GM10847 (cell line): ENCODE data around the gene CNOT2.

Experiments
- POLR2A ChIP-seq: IDR thresholded peaks from 2 replicates; pipeline ENCODE4 v1.6.1; 2011; ENCODE audit not compliant: insufficient read length; ENCODE audit errors: extremely low read depth

Gene CNOT2

GRCh38 chr12:70242695-70243509, at the start of gene CNOT2:
Gene CNOT2, plus strand, starts transcription at chr12:70243433. Its CDS starts 34,794 bp downstream, at chr12:70278227.
- TF ChIP-seq POLR2A: peak; percentile 40

DNA sequence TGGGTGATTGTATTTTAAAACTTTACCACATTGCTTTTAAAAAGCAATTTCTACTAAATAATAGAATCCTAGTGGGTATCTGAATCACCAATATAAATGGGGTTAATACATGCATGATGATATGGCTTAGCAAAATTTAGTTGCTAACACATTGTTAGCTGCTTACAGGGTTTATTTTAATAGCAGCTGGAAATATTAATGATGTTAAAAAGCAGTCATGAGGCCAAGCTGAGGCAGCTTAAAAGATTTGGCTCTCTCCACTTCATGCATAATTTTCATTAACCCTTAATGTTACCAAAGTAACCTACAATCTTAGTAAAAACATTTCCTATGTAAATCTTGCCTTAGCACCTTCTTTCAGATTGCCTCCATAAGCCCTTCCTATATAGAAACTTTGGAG, 49.2 kb upstream of the CNOT2 start:
- TF ChIP-seq POLR2A: no peak

DNA sequence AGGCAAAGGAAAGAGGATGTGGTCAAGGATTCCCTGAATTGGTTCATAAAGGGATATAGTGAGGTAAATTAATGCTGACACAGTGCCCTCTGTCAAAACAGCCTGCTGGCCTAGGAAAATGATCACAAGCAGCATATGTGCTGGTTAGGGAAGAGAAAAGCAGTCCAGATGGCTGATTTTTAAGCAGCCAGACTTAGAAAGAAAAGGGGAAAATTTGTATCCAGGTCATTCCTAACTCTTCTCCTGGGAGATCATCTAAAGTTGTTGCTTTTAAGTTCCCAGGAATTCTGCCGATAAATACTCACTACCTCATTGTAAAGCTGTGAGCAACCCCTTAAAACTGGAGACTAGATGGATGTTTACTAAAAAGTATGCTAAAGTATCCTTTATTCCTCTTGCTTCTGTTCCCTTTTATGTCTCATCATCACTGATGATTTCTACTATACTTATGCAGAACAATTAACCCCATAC, 46.4 kb upstream of the CNOT2 start:
- no peak for TF ChIP-seq POLR2A

DNA sequence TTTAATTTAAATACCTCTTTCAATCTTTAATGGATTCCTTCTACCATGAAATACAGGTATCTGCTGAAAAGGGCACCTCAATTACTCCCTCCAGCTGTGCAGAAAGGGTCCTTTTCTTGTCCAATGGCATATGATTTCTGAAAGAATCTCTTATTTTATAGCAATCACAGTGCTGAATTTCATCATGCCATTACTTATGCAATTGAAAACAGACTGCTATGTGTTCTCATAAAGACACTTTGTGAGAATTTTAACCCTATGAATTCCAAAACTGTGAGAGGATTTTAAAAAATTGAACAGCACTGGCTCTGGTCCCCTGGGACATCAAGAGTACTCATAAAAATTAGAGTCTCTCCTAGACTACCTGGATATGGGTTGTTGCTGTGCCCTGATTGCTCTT, 45.9 kb upstream of the CNOT2 start:
- TF ChIP-seq POLR2A: no peak

GRCh38 chr12:70213707-70214106, 29.5 kb upstream of the CNOT2 start:
- TF ChIP-seq POLR2A: no peak

DNA sequence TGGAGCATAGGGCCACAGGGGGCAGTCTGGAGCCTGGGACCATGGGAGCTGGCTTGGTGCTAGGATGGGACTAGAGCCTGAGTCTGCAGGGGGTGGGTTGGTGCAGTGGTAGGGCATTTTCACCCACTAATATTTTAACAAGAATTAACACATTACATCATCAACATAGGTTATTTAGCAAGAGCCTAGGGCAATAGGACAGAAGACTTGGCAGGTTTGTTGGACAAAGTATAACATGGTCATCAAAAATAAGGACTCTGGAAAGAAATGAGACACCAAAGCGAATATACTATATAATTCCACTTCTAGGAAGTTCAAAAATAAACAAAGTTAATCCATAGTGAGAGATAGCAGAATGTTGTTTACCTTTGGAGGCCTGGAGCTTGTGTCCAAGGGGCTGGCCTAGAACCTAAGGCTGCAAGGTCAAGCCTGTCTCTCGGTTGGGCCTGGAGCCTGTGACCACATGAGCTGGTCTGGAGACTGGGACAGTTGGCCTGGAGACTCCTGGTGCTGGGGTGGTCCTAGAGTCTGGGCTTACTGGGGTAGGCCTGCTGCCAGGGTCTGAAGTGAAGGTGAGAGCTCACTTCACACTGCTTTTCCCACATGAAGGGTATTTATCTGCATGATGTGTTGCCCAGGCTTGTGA, 28.1 kb upstream of the CNOT2 start:
- no peak for TF ChIP-seq POLR2A

DNA sequence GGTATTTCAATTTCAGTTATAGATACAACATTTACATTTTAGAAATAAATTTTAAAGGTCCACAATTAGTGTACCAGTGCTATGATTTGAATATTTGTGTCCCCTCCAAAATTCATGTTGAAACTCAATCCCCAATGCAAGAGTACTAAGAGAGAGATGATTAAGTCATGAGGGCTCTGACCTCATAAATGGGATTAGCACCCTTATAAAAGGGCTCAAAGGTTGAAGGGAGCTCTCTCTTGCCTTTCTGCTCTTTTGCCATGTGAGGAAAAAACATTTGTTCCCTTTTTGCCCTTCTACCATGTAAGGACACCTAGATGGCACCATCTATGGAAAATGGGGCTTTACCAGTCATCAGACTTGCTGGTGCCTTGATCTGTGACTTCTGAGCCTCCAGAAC, 25.8 kb upstream of the CNOT2 start:
- TF ChIP-seq POLR2A: no peak

GRCh38 chr12:70221626-70222025, 21.6 kb upstream of the CNOT2 start:
- TF ChIP-seq POLR2A: no peak

DNA sequence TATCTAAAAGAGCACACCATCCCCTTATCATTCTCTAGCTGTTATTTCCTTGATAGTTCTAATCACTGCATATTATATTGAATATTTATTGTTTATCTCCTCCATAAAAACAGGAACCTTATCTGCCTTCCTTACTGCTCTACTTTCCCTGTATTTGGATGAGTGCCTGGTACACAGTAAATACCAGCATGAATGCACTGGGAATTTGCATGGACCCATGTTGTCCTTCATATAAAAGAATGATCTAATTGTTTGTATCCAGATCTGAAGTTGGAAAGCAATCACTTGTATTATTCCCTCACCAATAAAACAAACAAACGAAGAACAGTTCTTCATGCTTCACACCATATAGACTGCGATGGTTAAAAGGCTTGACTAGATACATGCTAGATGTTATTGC, 15.3 kb upstream of the CNOT2 start:
- TF ChIP-seq POLR2A: no peak

DNA sequence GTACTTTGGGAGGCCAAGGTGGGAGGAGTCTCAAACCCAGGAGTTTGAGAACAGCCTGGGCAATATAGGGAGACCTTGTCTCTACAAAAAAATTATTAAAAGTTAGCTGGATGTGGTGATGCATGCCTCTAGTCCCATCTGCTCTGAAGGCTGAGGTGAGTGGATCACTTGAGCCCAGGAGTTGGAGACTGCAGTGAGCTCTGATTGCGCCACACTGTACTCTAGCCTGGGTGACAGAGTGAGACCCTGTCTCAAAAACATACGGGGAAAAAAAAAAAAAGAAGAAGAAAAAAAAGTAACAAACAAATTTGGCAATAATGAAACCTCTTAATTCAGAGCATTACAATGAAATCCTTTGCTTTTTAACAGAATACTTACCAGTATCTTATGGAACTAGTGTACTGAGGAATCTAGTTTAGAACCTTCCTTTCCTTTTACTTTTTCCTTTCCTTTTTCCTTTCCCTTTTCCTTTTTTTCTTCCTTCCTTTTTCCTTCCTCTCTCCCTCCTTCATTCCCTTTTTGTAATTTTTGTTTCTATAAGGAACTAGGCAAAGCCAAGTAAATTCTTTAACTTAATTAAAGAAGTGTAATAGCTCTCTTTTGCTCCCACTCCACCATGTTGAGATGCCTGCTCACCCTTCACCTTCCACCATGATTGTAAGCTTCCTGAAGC, 12.2 kb upstream of the CNOT2 start:
- TF ChIP-seq POLR2A: no peak

- no peak for TF ChIP-seq POLR2A
Observed at GRCh38 chr12:70236990-70237389, 6.2 kb upstream of the CNOT2 start.

GRCh38 chr12:70240673-70241072, 2.6 kb upstream of the CNOT2 start:
- no peak for TF ChIP-seq POLR2A

- no peak for TF ChIP-seq POLR2A
Observed at GRCh38 chr12:70241845-70242244, 1.4 kb upstream of the CNOT2 start.

- TF ChIP-seq POLR2A: peak; percentile 31
Observed at GRCh38 chr12:70243510-70244371, 508 bp downstream of the CNOT2 start.

DNA sequence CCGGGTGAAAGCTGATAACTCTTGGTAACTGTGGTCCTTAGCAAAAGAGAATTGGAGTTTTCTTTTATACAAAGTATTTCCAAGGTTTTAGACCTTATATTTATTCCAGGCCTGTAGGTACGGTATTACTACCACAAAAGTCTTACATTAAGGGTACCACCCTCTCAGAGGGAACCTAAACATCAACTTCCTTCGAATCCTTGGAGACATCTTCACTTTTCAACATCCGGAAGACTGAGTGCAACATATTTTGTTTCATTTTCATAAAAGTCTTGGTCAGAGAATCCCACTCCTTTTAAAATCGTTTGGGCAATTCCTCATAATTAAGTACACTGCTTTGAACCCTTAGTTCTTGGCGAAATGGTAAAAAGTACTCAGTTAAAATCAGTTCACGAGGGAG, 1.2 kb downstream of the CNOT2 start:
- TF ChIP-seq POLR2A: no peak

GRCh38 chr12:70245458-70245857, 2.2 kb downstream of the CNOT2 start:
- TF ChIP-seq POLR2A: no peak

DNA sequence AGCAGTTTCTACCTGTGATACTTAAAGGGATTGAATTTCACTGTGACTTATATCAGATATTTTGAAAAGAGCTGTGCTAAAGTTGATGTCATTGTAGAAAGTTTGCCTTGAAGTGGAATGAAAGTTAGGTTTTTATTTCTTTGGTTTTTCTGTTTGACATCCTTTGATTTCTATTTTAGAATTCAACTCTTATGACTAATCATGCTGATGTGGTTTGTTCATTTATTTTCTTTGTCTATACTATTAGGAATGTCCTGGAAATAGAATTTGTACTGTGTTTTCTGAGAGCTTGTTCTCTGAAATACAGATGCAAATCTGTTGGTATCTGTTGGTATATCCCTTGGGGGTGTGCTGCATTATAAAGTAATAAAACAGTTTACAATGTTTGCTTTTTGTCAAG, 3.3 kb downstream of the CNOT2 start:
- no peak for TF ChIP-seq POLR2A
